A549 (cell line): ENCODE data around the gene PPP2R3A. TPM values are rescaled to one million over a fixed set of nuclear protein-coding genes. Genes with fewer than 3 reads are reported as not detected.
"Not testable (repeated sequence)": the region's sequence is repeated elsewhere in the genome, so short reads cannot be mapped to it uniquely, and the experiment has no call there.

Experiments used
- ATAC-seq, 2 experiments: fragments of 200-7000 bp in 1 of 2; fragments of >200 bp in 1 of 2; cut with Nextera tagmentation in 1 of 2; cut with Tn5 transposase in 1 of 2; 3 replicates each; pipeline versions ENCODE4 v1.8.0 to v1.9.1; 2018 to 2020; ENCODE audit warnings: mild to moderate bottlenecking in 1 of 2, moderate library complexity in 1 of 2
- CTCF ChIA-PET: fragments of 300-600 bp; sonication (Branson Sonifier 250); formaldehyde crosslinking; extraction: SDS; loops from one replicate; lab custom pipeline; 2021; ENCODE audit warnings: antibody characterized with exemption, inconsistent platforms; lab: Yijun Ruan, JAX
- POLR2A ChIA-PET: fragments of 350-600 bp; formaldehyde crosslinking; extraction: SDS; loops from one replicate; lab custom pipeline; 2021; ENCODE audit warnings: antibody characterized with exemption, inconsistent platforms; lab: Yijun Ruan, JAX
- DNase-seq, 2 experiments: peaks; one replicate each; pipeline versions ENCODE4 v3.0.0 to v3.0.0-alpha.2; 2011 to 2016; ENCODE audit warnings: low read depth in 1 of 2, low spot score in 1 of 2
- FAIRE-seq: peaks from 2 replicates; lab custom pipeline; 2011; peaks lifted over from hg19 to GRCh38; lab: Jason Lieb, UNC
- H3K27ac ChIP-seq, 2 experiments: fragments of >200 bp; sonication (Bioruptor Twin); formaldehyde crosslinking; 3 replicates each; pipeline ENCODE4 v1.5.1; 2016 to 2017
- H3K4me1 ChIP-seq: fragments of >200 bp; sonication (Bioruptor Twin); formaldehyde crosslinking; 3 replicates; pipeline ENCODE4 v1.6.1; 2016
- H3K4me2 ChIP-seq: fragments of >200 bp; sonication (Bioruptor Twin); formaldehyde crosslinking; 3 replicates; pipeline ENCODE4 v1.6.1; 2016
- H3K4me3 ChIP-seq: fragments of >200 bp; sonication (Bioruptor Twin); formaldehyde crosslinking; 3 replicates; pipeline ENCODE4 v1.5.1; 2016
- H3K9me3 ChIP-seq: fragments of >200 bp; sonication (Bioruptor Twin); formaldehyde crosslinking; 3 replicates; pipeline ENCODE4 v1.6.1; 2016
- BCL3 ChIP-seq: fragments of >200 bp; sonication (Bioruptor Twin); formaldehyde crosslinking; IDR thresholded peaks from 3 replicates; pipeline ENCODE4 v1.6.1; 2016
- CBX8 ChIP-seq: fragments of 200-600 bp; sonication (generic); IDR thresholded peaks from 2 replicates; pipeline ENCODE4 v1.6.1; 2016
- E2F6 ChIP-seq: IDR thresholded peaks from 2 replicates; pipeline ENCODE4 v1.6.1; 2012; ENCODE audit warnings: low read depth, borderline replicate concordance
- EHF ChIP-seq: fragments of 250-450 bp; sonication (Bioruptor Pico); IDR thresholded peaks from 2 replicates; pipeline ENCODE4 v1.5.0; 2020; ENCODE audit warnings: mild to moderate bottlenecking
- EP300 ChIP-seq, 2 experiments: fragments of >200 bp; sonication (Bioruptor Twin); formaldehyde crosslinking; IDR thresholded peaks; 2 replicates in 1 of 2; 3 replicates in 1 of 2; pipeline ENCODE4 v1.6.1; 2016 to 2017
- ESRRA ChIP-seq: fragments of 150-350 bp; IDR thresholded peaks from 2 replicates; pipeline ENCODE4 v1.6.1; 2014; ENCODE audit warnings: mild to moderate bottlenecking, low read length, borderline replicate concordance
- FOSB ChIP-seq: fragments of 250-450 bp; sonication (Bioruptor Pico); IDR thresholded peaks from 2 replicates; pipeline ENCODE4 v1.5.0; 2020; ENCODE audit warnings: mild to moderate bottlenecking, moderate library complexity
- HDAC2 ChIP-seq: fragments of 200-600 bp; sonication (generic); IDR thresholded peaks from 2 replicates; pipeline ENCODE4 v1.6.1; 2016
- HMGXB4 ChIP-seq: fragments of 250-450 bp; sonication (Bioruptor Pico); IDR thresholded peaks from 2 replicates; pipeline ENCODE4 v1.5.0; 2021; ENCODE audit warnings: mild to moderate bottlenecking, moderate library complexity, borderline replicate concordance
- KDM5A ChIP-seq: fragments of 200-600 bp; sonication (generic); IDR thresholded peaks from 2 replicates; pipeline ENCODE4 v1.6.1; 2016; ENCODE audit warnings: antibody characterized with exemption, mild to moderate bottlenecking
- MYC ChIP-seq: IDR thresholded peaks from 2 replicates; pipeline ENCODE4 v1.6.1; 2012; ENCODE audit warnings: mild to moderate bottlenecking, inconsistent platforms, low read length, improper control_type of control experiment, borderline replicate concordance
- NR3C1 ChIP-seq: fragments of >200 bp; sonication (Bioruptor Twin); formaldehyde crosslinking; IDR thresholded peaks from 3 replicates; pipeline ENCODE4 v1.6.1; 2017
- RARB ChIP-seq: fragments of 250-450 bp; sonication (Bioruptor Pico); IDR thresholded peaks from 2 replicates; pipeline ENCODE4 v1.8.0; 2021; ENCODE audit warnings: mild to moderate bottlenecking, moderate library complexity
- RCOR1 ChIP-seq: fragments of 150-350 bp; IDR thresholded peaks from 2 replicates; pipeline ENCODE4 v1.6.1; 2014; ENCODE audit warnings: antibody characterized with exemption, low read length, low read depth
- REST ChIP-seq: fragments of 200-600 bp; sonication (generic); IDR thresholded peaks from 2 replicates; pipeline ENCODE4 v1.6.1; 2016; ENCODE audit warnings: antibody characterized with exemption, mild to moderate bottlenecking, moderate library complexity
- RFX5 ChIP-seq: fragments of 450-650 bp; IDR thresholded peaks from 2 replicates; pipeline ENCODE4 v1.7.1; 2014; ENCODE audit warnings: antibody characterized with exemption, mild to moderate bottlenecking, moderate library complexity
- TFCP2L1 ChIP-seq: fragments of 250-450 bp; sonication (Bioruptor Pico); IDR thresholded peaks from 2 replicates; pipeline ENCODE4 v1.5.0; 2021; ENCODE audit warnings: mild to moderate bottlenecking
- WGBS: methylation state at CpG from one replicate; pipeline ENCODE4 v1.1.6; 2017; ENCODE audit errors: missing lambda C conversion rate; 5-methylcytosine and 5-hydroxymethylcytosine counted together
- polyA plus RNA-seq, 4 experiments: library from polyadenylated mRNA; depleted of rRNA in 3 of 4; stranded (reverse); fragments of >200 nt; fragmentation: RNase III in 1 of 4; extraction: RNeasy Plus Mini Kit Qiagen cat#74134 plus additional on column Dnase treatment in 1 of 4; gene quantifications; 2 replicates in 3 of 4; 3 replicates in 1 of 4; pipeline ENCODE4 v1.2.3, GENCODE V29; 2011 to 2017
- TF ChIP-seq, protein P1 (sequence below): IDR thresholded peaks from 2 replicates; pipeline ENCODE4 v1.6.1; 2012
- TF ChIP-seq, protein P2 (sequence below): fragments of >200 bp; sonication (Bioruptor Twin); formaldehyde crosslinking; IDR thresholded peaks from 3 replicates; pipeline ENCODE4 v1.5.1; 2016

PPP2R3A gene
- polyA plus RNA-seq, 2 of the 4 experiments (the other 2 are of a cell fraction): 1.9 to 3.2 TPM

DNA sequence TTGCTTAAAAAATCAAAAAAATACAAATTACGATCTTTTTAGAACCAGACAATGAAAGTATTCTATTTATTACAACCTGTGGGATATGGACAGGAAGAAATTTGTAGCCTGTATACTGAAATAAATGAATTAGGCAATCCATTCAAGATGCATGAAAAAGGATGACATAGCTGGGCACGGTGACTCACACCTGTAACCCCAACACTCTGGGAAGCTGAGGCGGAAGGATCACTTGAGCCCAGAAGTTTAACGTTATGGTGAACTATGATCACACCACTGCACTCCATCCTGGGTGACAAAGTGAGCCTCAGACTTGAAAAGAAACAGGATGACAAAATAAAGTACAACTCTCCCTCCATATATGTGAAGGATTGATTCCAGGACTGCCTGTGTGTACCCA lies 156.5 kb downstream of the PPP2R3A start:
- ATAC-seq (no peak), FAIRE-seq (no peak)
- 70% methylated on average over 4 of the region's 4 CpGs for WGBS
- H3K27ac ChIP-seq: no peak overlapping the region
- H3K9me3 ChIP-seq: no peaks in the 10 kb centered on the region
- no peaks in the 10 kb centered on the region for H3K4me1 ChIP-seq
- no peak overlapping the region for H3K4me3 ChIP-seq
- TF ChIP-seq E2F6: no peak
- TF ChIP-seq, protein P1, sequence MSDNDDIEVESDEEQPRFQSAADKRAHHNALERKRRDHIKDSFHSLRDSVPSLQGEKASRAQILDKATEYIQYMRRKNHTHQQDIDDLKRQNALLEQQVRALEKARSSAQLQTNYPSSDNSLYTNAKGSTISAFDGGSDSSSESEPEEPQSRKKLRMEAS: no peak
- no peak for TF ChIP-seq MYC
- no peak for TF ChIP-seq KDM5A
- TF ChIP-seq BCL3: no peak
- TF ChIP-seq HDAC2: no peak
- no peak for TF ChIP-seq EP300 (IDR thresholded peaks at IDR 0.05)
- TF ChIP-seq RCOR1: no peak
- TF ChIP-seq REST: no peak
- TF ChIP-seq TFCP2L1 (CRISPR knock-in tag): no peak
- TF ChIP-seq EHF (CRISPR knock-in tag): no peak
- TF ChIP-seq CBX8: no peak
- no peak for TF ChIP-seq ESRRA
- no peak for TF ChIP-seq HMGXB4 (CRISPR knock-in tag)
- TF ChIP-seq RARB: no peak
- no peak for TF ChIP-seq RFX5
- TF ChIP-seq NR3C1: no peak
- TF ChIP-seq, protein P2, sequence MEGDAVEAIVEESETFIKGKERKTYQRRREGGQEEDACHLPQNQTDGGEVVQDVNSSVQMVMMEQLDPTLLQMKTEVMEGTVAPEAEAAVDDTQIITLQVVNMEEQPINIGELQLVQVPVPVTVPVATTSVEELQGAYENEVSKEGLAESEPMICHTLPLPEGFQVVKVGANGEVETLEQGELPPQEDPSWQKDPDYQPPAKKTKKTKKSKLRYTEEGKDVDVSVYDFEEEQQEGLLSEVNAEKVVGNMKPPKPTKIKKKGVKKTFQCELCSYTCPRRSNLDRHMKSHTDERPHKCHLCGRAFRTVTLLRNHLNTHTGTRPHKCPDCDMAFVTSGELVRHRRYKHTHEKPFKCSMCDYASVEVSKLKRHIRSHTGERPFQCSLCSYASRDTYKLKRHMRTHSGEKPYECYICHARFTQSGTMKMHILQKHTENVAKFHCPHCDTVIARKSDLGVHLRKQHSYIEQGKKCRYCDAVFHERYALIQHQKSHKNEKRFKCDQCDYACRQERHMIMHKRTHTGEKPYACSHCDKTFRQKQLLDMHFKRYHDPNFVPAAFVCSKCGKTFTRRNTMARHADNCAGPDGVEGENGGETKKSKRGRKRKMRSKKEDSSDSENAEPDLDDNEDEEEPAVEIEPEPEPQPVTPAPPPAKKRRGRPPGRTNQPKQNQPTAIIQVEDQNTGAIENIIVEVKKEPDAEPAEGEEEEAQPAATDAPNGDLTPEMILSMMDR: no peak
- no peak for TF ChIP-seq FOSB (CRISPR knock-in tag)
- TF ChIP-seq, all 56 proteins: peak for 0
- POLR2A ChIA-PET: no interaction called here
- no peak overlapping the region for H3K4me2 ChIP-seq
- CTCF ChIA-PET: no interaction called here
- DNase-seq: no peak

- H3K4me3 ChIP-seq, ATAC-seq, H3K4me2 ChIP-seq, H3K4me1 ChIP-seq, H3K9me3 ChIP-seq, DNase-seq, FAIRE-seq, POLR2A ChIA-PET, H3K27ac ChIP-seq, CTCF ChIA-PET: not testable (repeated sequence)
- 100% methylated on average over 2 of the region's 3 CpGs for WGBS
Measured at GRCh38 chr3:136131647-136132046, 166.1 kb downstream of the PPP2R3A start.
